Measurements from ENCODE around the gene OTUB2.

The OTUB2 gene

DNA sequence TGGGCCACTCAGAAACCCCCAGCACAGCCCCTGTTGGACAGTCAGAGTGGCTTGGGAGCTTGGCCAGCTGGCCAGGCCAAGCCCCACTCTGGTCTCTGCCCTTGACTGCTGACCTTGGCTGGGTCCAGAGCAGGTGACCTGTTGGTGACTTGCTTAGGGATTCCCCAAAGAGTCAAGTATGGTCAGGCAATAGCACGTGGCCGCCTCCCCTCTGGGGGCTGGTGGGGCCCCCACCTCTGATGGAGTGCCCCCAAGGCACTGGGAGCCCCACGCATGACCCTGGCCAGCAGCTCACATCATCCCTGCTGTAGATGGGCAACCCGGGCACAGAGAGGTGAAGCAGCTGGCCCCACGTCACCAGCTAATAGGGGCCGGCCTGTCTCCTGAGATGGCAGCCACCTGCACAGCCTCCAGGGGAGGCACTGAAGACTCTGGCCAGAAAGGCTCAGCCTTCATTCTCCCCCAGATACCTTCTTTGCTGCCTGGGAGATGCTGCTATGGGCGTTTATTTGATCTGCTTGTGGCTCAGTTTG, 27.2 kb upstream of the OTUB2 start:
- Histone ChIP-seq H3K4me2 (ENCODE audit: low read depth, low read length) (no peak overlapping the region), H3K27ac (ENCODE audit: low read length) (no peak overlapping the region), H3F3A (ENCODE audit: insufficient read depth, low read length) (no peaks in the 10 kb centered on the region), H3K36me3 (replicated peaks; ENCODE audit: insufficient read depth, low read length) (no peaks in the 10 kb centered on the region), H2AFZ (ENCODE audit: low read length) (no peak overlapping the region), H3K4me1 (ENCODE audit: low read length) (no peaks in the 10 kb centered on the region; the same call in 1 of the 2 replicates), H3K79me2 (ENCODE audit: low read length) (no peaks in the 10 kb centered on the region), H3K9me3 (replicated peaks; ENCODE audit: insufficient read depth, low read length) (no peaks in the 10 kb centered on the region), H3K9me2 (replicated peaks; ENCODE audit: insufficient read depth, low read length) (no peaks in the 10 kb centered on the region), H3K4me3 (ENCODE audit: low read length) (no peak overlapping the region), H3K27me3 (replicated peaks; ENCODE audit: insufficient read depth, low read length) (no peaks in the 10 kb centered on the region), H4K20me1 (ENCODE audit: insufficient read depth, low read length) (no peaks in the 10 kb centered on the region), H3K9ac (ENCODE audit: low read length) (no peak overlapping the region)
- TF ChIP-seq EZH2 (optimal IDR thresholded peaks at IDR 0.05; ENCODE audit: low read depth, low read length) (no peak), CTCF (IDR thresholded peaks at IDR 0.05; ENCODE audit: low read length) (no peak), EZH2phosphoT487 (IDR thresholded peaks at IDR 0.05; ENCODE audit: low read length) (no peak)
- DNase-seq = no peak

- no peaks in the 10 kb centered on the region; the same call in 1 of the 2 replicates for H3K4me1 ChIP-seq (ENCODE audit: low read length)
- H3F3A ChIP-seq (ENCODE audit: insufficient read depth, low read length) = no peaks in the 10 kb centered on the region
- H3K27ac ChIP-seq (ENCODE audit: low read length) = no peak overlapping the region
- no peaks in the 10 kb centered on the region for H4K20me1 ChIP-seq (ENCODE audit: insufficient read depth, low read length)
- H2AFZ ChIP-seq (ENCODE audit: low read length) = no peak overlapping the region
- no peaks in the 10 kb centered on the region for H3K79me2 ChIP-seq (ENCODE audit: low read length)
- no peak overlapping the region for H3K4me2 ChIP-seq (ENCODE audit: low read depth, low read length)
- no peaks in the 10 kb centered on the region for H3K27me3 ChIP-seq (replicated peaks; ENCODE audit: insufficient read depth, low read length)
- no peak overlapping the region for H3K9ac ChIP-seq (ENCODE audit: low read length)
- H3K4me3 ChIP-seq (ENCODE audit: low read length) = no peak overlapping the region
- H3K9me3 ChIP-seq (replicated peaks; ENCODE audit: insufficient read depth, low read length) = no peaks in the 10 kb centered on the region
- DNase-seq = no peak
- H3K36me3 ChIP-seq (replicated peaks; ENCODE audit: insufficient read depth, low read length) = no peaks in the 10 kb centered on the region
- H3K9me2 ChIP-seq (replicated peaks; ENCODE audit: insufficient read depth, low read length) = no peaks in the 10 kb centered on the region
- no peak for TF ChIP-seq EZH2 (optimal IDR thresholded peaks at IDR 0.05; ENCODE audit: low read depth, low read length)
- TF ChIP-seq CTCF (IDR thresholded peaks at IDR 0.05; ENCODE audit: low read length) = no peak
- TF ChIP-seq EZH2phosphoT487 (IDR thresholded peaks at IDR 0.05; ENCODE audit: low read length) = no peak
Observed at GRCh38 chr14:93999573-93999972, 26.6 kb upstream of the OTUB2 start.

DNA sequence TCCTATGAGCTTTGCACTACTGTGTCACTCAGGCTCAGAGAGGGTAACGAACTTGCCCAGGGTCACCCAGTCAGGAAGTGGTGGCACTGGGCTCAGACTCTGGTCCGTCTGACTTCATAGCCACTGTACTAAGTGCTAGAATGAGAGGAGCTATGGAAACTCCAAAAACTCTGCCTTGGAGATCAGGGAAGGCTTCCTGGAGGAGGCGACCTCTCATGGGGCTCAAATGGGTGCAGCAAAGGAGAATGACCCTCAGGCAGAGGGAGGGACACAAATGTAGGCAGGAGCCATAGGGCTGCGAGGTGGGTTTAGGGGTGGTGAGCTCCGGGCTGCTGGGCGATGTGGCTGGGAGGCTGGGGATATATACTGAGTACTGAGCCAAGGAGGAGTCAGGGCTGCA, 25.9 kb upstream of the OTUB2 start:
- H3K27me3 ChIP-seq (replicated peaks; ENCODE audit: insufficient read depth, low read length) = no peaks in the 10 kb centered on the region
- TF ChIP-seq EZH2 (optimal IDR thresholded peaks at IDR 0.05; ENCODE audit: low read depth, low read length) (no peak), CTCF (IDR thresholded peaks at IDR 0.05; ENCODE audit: low read length) (no peak), EZH2phosphoT487 (IDR thresholded peaks at IDR 0.05; ENCODE audit: low read length) (no peak)

More for the DNA sequence above, 25.9 kb upstream of the OTUB2 start:
- no peak for DNase-seq
- no peaks in the 10 kb centered on the region; the same call in 1 of the 2 replicates for H3K4me1 ChIP-seq (ENCODE audit: low read length)
- no peaks in the 10 kb centered on the region for H3K79me2 ChIP-seq (ENCODE audit: low read length)
- H3K4me3 ChIP-seq (ENCODE audit: low read length) = no peak overlapping the region
- H3K9ac ChIP-seq (ENCODE audit: low read length) = no peak overlapping the region
- H3K4me2 ChIP-seq (ENCODE audit: low read depth, low read length) = no peak overlapping the region
- H4K20me1 ChIP-seq (ENCODE audit: insufficient read depth, low read length) = no peaks in the 10 kb centered on the region
- no peaks in the 10 kb centered on the region for H3K9me3 ChIP-seq (replicated peaks; ENCODE audit: insufficient read depth, low read length)
- no peaks in the 10 kb centered on the region for H3F3A ChIP-seq (ENCODE audit: insufficient read depth, low read length)
- H3K36me3 ChIP-seq (replicated peaks; ENCODE audit: insufficient read depth, low read length) = no peaks in the 10 kb centered on the region
- H2AFZ ChIP-seq (ENCODE audit: low read length) = no peak overlapping the region
- no peaks in the 10 kb centered on the region for H3K9me2 ChIP-seq (replicated peaks; ENCODE audit: insufficient read depth, low read length)
- H3K27ac ChIP-seq (ENCODE audit: low read length) = no peak overlapping the region

All from MM.1S (cell line).